Superior temporal gyrus (tissue), 1 donor: ENCODE data around the gene SFN.
"Not testable (repeated sequence)": the region's sequence is repeated elsewhere in the genome, so short reads cannot be mapped to it uniquely, and the experiment has no call there.

Experiments
- DNase-seq: peaks from one replicate; pipeline ENCODE4 v3.0.0-alpha.2; 2016; ENCODE audit errors: extremely low spot score

Gene SFN

DNA sequence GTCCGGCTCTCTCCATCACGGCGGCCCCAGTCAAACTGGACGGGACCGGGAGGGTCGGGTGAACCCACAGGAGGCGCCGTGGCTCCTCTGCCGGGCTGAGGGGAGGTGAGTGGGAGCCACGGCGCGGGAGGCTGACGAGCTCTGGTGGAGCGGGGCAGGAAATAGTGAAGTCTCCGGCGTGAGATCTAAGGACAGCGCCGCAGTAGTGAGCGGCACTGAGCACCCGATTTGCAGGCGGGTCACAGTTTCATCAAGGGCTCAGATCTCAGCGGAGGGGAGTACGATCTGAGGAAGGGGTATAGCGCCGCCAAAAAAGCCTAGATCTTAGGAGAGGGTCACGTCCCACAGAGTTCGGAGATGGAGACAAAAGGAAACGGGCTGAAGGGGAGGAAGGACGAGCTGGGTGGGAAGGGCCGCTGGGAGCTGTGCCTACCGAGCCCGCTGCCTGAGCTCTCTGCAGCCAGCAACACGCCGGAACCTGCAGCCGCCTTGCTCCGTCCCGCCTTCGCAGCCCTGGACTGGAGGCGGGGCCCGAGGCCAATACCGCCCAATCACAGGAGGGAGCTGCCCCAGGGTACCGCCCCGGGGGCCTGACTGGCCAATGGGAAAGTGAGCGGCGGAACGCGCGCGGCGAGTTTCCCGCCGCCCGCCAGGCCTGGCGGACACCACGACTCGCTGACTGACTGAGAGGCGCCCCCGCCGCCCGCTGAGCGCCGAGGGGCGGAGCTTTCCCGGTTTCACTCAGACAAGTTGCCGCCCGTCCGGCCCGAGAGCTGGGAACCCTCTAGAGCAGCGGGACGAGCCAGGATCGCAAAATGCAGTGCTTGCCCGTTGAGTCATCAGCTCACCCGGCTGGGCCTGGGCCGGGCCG lies 1.9 kb downstream of the SFN start:
- DNase-seq: peak; percentile 97

DNA sequence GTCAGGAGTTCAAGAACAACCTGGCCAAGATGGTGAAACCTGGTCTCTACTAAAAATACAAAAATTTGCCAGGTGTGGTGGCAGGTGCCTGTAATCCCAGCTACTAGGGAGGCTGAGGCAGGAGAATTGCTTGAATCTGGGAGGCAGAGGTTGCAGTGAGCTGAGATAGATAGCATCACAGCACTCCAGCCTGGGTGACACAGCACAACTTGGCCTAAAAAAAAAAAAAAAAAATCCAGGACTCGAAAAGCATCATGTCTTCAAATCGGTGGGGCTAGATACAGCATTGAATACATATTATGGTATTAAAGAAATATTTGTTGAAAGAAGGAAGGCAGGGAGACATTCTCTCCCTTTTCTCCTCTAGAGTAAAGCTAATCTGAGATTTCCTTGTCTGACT lies 10.1 kb downstream of the SFN start:
- not testable (repeated sequence) for DNase-seq

DNA sequence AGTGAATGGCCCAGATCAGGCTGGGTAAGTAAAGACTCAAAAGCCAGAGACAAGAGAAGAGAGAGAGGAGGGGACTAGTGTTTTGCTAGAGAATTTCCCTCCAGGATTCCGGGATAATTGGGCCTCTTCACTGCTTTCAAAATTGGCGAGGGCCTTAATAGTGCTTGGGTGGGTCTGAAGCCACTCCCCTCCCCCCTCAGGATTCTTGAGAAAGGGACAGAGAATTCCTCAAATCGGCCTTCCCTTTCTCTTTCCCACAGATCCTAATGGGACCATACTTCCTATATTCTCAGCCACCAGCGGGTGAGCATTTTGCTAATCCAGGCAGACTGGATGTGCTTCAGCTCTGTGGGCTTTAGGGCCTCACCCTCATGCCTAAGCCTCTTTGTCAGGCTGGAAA lies 11.9 kb downstream of the SFN start:
- no peak for DNase-seq

DNA sequence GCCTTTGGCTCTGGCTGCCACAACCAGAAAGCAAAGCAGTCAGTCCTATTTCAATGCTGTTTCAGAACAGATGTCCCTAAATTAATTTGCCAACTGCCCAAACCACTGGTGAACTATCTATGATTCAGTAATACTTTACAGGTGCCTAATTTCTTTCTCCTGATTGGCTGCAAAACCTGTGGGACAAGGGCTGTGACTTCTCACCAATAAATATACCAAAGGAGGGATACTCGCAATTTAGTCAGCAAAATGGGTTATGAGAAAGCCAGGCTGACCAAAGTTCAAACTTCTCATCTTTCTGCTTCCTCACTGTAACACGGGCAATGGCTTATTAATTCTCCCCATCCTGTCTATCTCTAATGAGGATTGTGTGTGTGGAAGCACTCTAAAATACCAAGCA lies 14.4 kb downstream of the SFN start:
- no peak for DNase-seq

DNA sequence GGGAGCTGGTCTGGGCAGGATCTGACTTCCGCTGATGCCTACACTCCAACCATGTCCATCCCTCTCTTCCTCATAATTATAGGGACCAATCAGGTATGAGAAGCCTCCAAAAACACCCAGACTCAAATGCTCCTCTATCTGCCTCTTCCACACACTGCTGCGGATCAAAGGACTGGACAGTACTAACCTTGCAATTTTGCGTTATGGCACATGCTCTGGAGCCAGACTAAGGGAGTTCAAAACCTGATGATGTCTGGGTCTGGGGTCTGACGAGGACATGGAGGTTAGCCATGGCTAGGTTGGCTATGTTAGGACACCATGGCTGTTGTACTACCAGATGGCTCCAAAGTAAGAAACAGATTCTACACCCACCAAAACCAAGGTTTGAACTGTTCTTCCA lies 16.8 kb downstream of the SFN start:
- DNase-seq: no peak

DNA sequence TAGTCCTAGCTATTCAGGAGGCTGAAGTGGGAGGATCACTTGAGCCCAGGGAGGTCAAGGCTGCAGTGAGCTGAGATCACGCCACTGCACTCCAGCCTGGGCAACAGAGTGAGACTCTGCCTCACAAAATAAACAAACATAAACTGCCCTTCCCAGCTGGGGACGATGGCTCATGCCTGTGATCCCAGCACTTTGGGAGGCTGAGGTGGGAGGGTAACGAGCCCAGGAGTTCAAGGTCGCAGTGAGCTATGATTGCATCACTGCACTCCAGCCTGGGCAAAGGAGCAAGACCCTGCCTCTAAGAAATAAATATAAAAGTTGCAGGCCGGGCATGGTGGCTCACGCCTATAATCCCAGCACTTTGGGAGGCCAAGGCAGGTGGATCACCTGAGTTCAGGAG lies 18.7 kb downstream of the SFN start:
- not testable (repeated sequence) for DNase-seq

DNA sequence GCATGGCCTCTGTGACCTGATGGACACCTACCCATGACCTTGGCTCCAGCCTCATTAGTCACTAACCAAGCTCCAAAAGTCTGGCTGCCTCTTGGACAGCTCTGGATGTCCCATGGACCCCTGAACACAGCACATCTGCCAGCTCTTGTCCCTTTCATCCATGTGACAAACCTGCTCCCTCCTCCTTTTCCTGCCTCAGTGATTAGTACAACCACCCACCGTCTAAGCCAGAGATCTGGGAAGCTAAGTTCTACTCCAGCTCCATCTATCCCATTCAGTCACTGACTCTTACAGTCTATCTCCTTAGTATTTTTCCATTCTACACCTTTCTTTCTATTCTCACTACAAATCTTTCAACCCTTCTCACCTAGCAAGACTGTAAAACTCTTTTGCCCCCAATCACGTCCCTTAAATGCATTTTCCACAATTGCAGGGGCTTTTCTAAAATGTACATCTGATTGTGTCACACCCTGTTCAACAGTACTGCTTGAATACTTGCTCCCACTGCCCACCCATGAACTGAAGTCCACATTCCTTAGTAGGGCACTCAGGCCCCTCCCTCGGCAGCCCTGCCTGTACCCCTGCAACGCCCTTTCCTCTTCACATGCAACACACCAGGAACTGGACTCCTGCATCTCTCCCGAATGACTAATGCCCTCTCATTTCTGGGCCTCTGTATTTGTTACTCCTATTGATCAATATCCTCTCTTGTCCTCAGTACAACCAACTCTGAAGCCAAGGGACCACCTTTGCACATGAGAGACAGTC lies 19.9 kb downstream of the SFN start:
- DNase-seq: no peak

DNA sequence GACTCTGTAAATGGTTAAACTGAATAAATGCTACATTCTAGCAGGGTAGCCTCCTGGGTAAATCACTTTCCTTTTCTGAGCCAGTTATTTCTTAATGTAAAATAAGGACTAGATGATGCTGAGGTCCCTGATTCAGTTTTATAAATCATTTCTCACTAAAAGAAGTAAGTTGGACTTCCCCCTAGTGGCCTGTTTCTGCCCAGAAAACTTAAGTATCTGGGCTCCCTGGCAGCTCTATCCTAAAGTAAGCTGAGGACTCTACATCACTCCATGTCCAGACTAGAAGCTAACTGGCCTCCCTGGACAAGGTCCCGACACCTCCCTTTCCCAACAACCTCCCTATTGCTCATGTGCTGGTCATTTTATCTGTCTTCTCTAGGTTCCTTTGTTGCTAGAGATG lies 24.2 kb downstream of the SFN start:
- peak; percentile 33 for DNase-seq

DNA sequence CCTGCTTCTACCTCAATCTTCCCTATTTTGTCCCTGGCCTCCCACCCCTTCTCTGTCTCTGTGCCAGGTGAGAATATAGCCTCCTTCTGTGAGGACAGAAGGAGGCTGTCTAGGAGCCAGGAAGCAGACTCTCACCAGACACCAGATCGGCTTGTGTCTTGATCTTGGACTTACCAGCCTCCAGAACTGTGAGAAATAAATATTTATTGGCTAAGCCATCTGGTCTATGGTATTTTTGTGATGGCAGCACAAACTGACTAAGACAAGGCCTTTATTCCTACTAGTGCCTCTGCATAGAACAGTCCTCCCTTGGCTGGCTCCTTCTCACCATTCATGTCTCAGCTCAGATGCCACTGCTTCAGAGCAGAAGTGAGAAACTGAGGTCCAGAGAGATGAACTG lies 25.3 kb downstream of the SFN start:
- DNase-seq: no peak

DNA sequence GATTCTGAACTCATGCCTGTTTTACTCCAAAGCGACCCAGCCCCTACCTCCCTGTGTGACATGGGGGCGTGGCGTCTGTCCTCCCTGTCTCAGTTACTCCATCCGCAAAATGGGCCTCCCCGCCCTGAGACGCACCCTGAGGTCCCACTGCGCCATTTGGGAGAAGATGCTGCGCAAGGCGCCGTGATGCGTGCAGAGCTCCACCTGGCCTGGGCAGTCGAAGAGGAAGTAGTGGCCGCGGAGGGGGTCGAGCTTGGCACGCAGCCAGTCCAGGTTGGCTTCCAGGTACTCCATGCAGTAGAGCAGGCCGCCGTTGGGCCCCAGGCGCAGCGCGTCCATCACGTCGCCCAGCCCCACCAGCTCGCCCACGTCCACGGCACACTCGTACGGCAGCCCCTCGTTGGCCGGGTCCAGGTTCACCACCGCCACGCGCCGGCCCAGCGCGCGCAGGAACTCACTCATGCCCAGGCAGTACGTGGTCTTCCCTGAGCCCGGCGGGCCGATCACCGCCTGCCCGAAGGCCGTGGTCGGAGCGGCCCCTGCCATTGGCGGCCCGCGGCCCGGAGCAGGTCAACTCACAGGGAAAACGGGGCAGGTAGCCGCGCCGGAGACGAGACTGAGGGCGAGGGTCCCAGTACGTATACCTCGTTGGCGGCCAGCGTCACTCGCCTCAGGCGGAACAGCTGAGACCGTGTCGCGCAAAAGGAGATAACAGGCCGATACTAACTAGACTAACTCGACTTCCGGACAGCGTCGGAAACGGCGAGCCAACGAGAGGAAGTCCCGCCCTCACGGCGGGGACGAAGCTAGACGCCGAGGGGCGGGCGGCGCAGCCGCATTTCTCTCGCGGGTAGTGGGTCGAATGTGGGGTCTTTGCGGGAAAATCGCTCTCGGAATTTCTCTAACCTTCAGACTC lies 26.9 kb downstream of the SFN start, which contains the start of gene GPN2:
Gene GPN2, minus strand, starts transcription at position 733 of the 916 bp plus-strand sequence. Its CDS starts 187 bp downstream, at position 546.
- DNase-seq: peak; percentile 89

DNA sequence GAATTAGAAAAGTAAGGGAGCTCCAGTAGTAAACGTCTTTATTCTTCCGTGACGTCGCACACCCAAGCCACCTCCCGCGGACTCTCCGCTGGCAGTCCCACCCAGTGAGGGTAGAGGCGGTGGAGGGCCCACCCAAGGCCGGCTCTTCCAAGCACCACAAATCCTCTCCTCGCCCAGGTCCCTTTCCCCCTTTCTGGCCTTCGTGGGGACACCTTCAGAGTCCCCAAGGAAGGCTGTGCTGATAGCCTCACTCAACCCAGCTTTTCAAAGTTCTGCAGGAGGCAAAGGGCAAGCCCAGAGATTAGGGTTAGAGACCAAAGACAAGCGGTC lies 27.5 kb downstream of the SFN start:
- DNase-seq: no peak

DNA sequence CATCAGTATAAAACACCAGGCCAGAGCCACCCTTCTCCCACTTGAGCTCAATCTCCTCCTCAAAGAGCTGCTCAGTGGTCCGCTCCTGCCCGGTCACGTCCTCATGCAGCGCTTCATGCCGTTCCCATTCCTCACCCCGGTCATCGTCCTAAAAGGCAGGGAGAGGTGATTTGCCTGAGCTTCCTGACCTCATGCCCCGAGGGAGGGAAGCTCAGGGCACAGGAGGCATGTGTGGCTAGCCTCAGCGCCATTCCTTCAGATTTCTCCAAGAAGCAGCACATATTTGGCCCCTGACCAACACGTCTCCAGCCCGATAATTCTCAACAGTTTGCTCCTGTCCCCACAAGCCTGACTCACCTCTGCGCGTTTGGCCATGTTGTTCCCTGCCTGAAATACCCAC lies 31.3 kb downstream of the SFN start:
- DNase-seq: no peak

DNA sequence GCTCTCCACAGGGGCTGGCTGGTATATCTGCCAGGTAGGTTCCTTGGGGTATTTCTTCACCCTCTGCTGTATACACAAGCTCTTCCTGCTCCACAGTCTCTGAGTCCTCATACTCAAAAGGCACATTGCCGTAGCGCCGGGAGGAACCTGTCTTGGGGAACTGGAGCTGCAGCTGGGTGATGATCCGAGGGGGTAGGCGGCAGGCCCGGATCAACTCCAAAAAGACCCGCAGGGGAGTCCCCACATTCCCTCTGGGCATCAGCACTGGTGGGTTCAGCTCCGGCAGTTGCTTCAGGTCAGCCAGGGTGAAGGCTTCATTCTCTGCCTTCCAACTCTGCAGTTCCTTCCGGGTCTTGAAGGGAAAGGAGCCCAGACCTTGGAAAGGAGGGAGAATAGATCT lies 34.4 kb downstream of the SFN start:
- no peak for DNase-seq

DNA sequence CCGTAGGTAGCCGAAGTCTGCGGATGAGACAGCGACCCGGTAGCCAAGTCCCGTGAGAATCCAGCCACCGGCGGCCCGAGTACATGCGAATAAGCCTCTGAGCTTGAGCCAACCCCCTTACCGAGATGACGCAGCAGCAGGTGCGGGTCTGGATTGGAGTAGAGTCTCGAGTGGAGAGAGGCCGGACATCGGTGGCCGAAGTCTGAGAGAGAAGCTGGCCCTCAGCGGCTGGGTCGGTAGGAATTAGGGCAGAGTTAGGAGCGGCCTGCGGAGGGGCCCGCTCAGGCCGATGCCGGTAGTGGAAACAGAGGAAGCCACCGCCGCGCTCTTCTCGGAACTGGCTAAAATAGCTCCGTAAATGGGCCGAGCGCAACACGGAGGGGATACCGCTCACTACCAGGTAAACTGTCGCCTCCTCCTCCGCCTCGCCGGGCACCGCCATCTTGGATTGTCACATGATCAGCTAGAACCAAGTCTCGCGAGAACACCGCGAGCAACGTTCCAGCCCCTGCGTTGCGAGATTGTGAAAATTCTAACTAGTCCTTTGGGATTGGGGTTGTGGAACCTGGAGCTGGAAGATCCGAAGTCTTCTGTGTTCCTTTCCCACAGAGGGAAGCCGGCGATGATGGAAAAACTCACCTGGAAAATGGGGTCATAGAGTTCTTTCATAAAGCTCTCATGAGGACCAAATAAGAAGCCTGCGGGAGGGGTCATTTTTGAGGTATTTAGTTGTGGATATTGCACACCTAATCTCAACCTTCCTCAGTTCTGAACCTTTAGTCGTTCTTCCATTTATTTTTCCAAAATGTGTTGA lies 37.3 kb downstream of the SFN start, which contains the start of gene GPATCH3:
Gene GPATCH3, minus strand, starts transcription at position 467 of the 814 bp plus-strand sequence. Its CDS starts 25 bp downstream, at position 442.
- peak; percentile 95 for DNase-seq

DNA sequence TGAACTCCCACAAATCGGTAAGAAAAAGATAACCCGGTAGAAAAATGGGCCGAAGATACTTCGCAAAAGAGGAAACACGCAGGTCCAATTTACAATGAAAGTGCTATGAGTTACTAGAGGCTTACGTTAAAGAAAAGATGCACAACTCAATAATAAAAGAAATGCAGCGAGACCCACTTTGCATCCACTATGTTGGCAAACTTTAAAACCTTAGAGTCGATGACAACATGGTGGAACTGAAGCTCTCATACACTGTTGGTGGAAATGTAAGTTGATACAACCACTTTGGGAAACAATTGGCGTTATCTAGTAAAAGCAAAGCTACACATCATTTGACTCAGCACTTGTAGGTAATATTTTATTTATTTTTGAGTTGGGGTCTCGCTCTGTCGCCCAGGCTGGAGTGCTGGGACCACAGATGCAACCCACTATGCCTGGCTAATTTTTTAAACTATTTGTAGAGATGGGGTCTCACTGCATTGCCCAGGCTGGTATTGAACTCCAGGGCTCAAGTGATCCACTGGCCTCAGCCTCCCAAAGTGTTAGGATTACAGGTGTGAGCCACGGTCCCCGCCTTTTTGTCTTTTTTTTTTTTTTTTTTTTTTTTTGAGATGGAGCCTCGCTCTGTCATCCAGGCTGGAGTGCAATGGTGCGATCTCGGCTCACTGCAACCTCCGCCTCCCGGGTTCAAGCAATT lies 38.0 kb downstream of the SFN start:
- DNase-seq: no peak

DNA sequence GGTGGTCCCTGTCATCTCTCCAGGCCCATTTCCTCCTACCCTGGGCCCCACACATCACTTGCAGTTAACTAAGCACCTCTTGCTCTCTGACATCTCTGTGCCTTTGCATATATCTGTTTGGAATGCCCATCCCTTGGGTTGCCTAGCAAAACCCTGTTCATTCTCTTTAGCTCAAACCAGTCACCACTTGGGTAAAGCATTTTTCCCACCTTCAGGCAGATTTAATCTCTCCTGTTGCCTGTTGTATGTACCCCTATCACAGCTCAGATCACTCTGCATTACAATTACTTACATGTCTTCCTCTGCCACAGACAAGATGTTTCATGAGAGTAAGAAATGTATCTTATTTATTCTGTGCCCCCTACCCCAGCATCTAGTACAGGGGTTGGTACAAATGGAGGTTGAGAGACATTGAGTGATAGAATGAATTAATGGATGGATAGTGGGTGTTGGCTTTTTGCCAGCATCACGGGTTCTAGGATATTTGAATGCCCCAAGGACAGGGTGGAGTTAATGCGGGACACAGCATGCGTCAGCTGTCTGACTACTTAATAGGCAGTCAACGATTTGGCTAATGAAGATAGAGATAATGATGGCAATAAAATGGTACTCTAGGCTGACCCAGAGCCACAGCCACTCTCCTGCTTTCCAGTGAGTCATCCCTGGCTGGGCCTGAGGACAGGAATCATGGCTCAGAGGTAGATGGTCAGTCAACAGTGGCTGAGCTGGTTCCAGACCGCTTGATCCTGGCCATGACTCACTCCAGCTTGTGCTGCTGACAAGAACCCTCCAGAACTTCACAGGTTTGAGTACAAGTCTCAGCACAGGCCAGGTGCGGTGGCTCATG lies 44.3 kb downstream of the SFN start:
- no peak for DNase-seq

DNA sequence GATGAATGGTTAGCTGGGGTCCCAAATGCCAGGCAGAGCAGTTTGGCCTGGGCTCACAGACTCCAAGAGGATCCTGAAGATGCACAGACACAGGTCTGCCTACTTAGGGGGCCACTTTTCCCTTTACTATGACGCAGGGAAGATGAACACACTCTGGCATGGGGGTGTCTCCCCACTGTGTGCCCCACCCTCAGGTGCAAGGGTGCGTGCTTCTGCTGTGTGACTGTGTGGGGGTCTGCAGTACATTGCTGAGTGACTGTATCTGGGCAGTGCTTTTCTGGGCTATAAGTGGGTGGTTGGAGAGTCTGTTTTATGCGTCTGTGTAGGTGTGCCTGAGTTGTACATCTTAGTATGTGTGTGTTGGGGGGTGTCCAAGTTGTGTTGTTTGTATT lies 47.0 kb downstream of the SFN start:
- no peak for DNase-seq

DNA sequence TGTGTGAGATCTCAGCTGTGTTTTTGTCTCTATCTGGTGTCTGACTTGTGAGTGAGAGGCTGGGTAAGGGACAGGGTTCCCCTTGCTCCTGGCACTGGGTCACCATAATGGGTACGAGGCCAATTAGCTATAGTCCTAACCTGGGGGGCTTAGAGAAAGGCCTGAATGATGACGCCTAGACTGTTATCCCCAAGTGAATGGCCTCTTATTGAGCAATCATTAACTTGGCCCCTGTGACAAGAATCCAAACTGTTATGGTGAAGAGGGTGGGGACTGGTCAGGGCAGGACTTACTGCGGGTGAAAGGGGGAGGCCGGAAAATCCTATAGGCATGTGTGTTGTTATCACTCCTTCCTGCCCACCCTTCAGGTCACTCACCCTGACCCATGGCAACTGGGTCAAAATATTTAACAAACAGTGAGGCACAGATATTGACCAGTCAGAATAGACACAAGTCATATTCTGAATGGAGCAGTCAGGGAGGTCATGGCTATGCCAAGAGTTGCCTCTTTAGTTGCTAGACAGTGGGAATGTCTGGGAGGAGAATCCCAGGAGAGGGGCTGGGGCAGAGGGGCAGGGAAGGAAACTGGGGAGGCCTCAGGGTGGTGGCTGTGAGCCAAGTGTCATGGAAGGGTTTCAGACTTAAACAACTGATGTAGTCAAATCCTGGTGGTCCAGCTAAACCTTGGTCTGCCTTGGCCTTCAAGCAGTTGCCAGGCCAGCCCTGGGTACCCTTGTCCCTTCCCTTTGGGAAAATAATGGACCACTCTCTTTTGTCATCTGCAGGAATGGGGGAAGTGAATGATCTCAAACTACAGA lies 47.6 kb downstream of the SFN start:
- no peak for DNase-seq
